GM12801 (cell line): ENCODE measurements around the gene CCDC83.

Source experiments
- TF ChIP-seq, protein P1 (sequence below): IDR thresholded peaks from one replicate; pipeline ENCODE4 v1.5.1; 2011; ENCODE audit warnings: control low read depth; ENCODE audit not compliant: insufficient read length; ENCODE audit errors: extremely low read depth

Gene CCDC83

GRCh38 chr11:85810871-85811611, 44.1 kb upstream of the CCDC83 start, which contains the start of gene SYTL2:
Gene SYTL2 (minus strand): TSS chr11:85811141. CDS start chr11:85757725, 53,416 bp downstream.
- TF ChIP-seq, protein P1, sequence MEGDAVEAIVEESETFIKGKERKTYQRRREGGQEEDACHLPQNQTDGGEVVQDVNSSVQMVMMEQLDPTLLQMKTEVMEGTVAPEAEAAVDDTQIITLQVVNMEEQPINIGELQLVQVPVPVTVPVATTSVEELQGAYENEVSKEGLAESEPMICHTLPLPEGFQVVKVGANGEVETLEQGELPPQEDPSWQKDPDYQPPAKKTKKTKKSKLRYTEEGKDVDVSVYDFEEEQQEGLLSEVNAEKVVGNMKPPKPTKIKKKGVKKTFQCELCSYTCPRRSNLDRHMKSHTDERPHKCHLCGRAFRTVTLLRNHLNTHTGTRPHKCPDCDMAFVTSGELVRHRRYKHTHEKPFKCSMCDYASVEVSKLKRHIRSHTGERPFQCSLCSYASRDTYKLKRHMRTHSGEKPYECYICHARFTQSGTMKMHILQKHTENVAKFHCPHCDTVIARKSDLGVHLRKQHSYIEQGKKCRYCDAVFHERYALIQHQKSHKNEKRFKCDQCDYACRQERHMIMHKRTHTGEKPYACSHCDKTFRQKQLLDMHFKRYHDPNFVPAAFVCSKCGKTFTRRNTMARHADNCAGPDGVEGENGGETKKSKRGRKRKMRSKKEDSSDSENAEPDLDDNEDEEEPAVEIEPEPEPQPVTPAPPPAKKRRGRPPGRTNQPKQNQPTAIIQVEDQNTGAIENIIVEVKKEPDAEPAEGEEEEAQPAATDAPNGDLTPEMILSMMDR = no peak

DNA sequence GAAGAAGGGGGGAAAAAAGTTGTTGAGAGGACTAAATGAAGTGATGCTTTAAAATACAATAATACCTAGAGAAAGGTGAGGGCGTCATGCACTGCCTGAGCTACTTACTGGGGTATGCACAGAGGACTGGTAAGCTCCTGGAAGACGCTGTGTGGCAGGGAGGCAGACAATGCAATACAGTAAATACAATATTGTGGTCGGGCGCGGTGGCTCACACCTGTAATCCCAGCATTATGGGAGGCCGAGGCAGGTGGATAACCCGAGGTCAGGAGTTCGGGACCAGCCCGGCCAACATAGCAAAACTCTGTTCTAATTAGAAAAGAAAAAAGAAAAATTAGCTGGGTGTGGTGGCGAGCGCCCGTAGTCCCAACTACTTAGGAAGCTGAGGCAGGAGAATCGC, 43.6 kb upstream of the CCDC83 start:
- TF ChIP-seq, protein P1 = no peak

- TF ChIP-seq, protein P1 = no peak
Measured at GRCh38 chr11:85813721-85814120, 41.5 kb upstream of the CCDC83 start.

DNA sequence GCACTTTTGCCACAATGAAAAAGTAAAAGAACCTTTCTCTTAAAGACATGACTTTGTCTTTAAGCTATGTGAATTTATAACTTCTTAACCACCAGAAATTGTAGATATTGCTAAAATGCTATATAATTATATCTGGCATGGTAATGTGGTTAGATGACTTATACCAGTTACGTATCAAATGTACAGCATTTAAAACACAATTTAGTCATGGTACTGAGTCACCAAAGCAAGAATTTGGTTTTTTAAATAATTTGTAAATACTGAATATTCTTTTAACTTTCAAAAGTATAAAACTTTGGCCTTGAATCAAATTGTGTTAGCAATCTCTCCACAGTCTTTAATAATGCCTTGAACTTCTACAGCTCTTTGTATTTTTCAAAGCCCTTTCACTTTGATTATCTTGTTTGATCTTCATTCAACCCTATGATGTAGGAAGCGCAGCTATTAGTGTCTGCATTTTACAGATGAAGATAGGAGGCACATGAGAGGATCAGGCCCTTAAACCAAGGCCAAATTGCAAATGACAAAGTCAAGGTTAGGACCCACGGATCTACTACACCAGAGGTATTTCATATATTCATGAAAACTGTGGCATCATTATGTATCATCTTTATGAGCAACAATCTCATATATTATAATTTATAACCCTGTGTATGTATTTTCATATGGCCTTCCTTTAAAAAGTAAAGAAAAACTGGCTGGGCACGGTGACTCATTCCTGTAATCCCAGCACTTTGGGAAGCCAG, 39.8 kb upstream of the CCDC83 start:
- TF ChIP-seq, protein P1 = no peak

GRCh38 chr11:85819441-85819840, 35.7 kb upstream of the CCDC83 start:
- TF ChIP-seq, protein P1 = no peak

GRCh38 chr11:85821636-85822035, 33.5 kb upstream of the CCDC83 start:
- TF ChIP-seq, protein P1 = no peak

DNA sequence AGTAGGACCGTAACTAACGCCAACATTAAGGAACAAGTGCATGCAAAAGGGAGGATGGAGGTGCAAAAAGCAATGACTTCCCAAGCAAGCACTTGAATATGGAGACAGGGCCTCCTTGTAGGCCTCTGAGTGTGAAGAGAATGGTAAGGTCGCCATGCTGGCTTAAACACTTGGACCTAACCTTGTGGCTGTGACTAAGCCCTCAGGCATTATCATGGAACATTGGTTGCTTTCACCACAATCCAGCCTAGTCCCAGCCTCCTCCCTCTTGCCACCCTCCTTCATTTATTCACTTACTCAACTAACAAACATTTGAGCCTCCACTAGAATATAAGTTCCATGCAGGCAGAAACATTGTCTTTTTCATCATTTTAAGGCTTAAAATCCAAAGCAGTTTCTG, 32.4 kb upstream of the CCDC83 start:
- TF ChIP-seq, protein P1 = no peak
